HEK293 (cell line): ENCODE measurements around the gene ZFPL1.

Experiments used
- CTCF ChIA-PET: fragments of 350-600 bp; formaldehyde crosslinking; extraction: SDS; loops from one replicate; lab custom pipeline; 2021; ENCODE audit warnings: antibody characterized with exemption; lab: Yijun Ruan, JAX
- POLR2A ChIA-PET: fragments of 300-600 bp; formaldehyde crosslinking; extraction: SDS; loops from one replicate; lab custom pipeline; 2020; ENCODE audit warnings: antibody characterized with exemption, inconsistent platforms; lab: Yijun Ruan, JAX
- H3K27ac ChIP-seq: fragments of 200-500 bp; sonication (Bioruptor generic); 2 replicates; pipeline ENCODE4 v1.5.1; 2014; ENCODE audit warnings: low read depth, low read length, control low read depth, inconsistent platforms; ENCODE audit errors: extremely low read depth
- H3K36me3 ChIP-seq, 2 experiments: fragments of 200-500 bp in 1 of 2; sonication (Bioruptor generic) in 1 of 2; 1 replicate in 1 of 2; 2 replicates in 1 of 2; pipeline ENCODE4 v1.5.1; 2014 to 2017; ENCODE audit warnings: inconsistent platforms in 2 of 2, low read length in 2 of 2; ENCODE audit not compliant: control insufficient read depth in 2 of 2, insufficient read depth in 1 of 2
- H3K4me1 ChIP-seq: fragments of 200-500 bp; sonication (Bioruptor generic); 2 replicates; pipeline ENCODE4 v1.5.1; 2014; ENCODE audit warnings: mild to moderate bottlenecking, low read length, inconsistent platforms; ENCODE audit not compliant: control insufficient read depth, insufficient read depth
- H3K4me3 ChIP-seq: 2 replicates; pipeline ENCODE4 v1.5.1; 2011; ENCODE audit warnings: low read depth, mild to moderate bottlenecking, control low read depth, low read length, moderate library complexity
- H3K9me3 ChIP-seq: fragments of 200-500 bp; sonication (Bioruptor generic); 2 replicates; pipeline ENCODE4 v1.5.1; 2014; ENCODE audit warnings: low read depth, low read length, inconsistent platforms; ENCODE audit not compliant: control insufficient read depth, insufficient read depth
- BCL11A ChIP-seq: fragments of 450-650 bp; formaldehyde crosslinking; IDR thresholded peaks from 2 replicates; pipeline ENCODE4 v1.5.1; 2016; ENCODE audit warnings: low read depth, missing biosample characterization, missing genetic modification characterization
- GLIS1 ChIP-seq: fragments of 450-650 bp; formaldehyde crosslinking; IDR thresholded peaks from 2 replicates; pipeline ENCODE4 v1.5.1; 2016; ENCODE audit warnings: missing biosample characterization, missing genetic modification characterization
- HOXA7 ChIP-seq: sonication (generic); formaldehyde crosslinking; IDR thresholded peaks from 2 replicates; pipeline ENCODE4 v1.8.1; 2022; ENCODE audit warnings: missing genetic modification reagents, borderline replicate concordance
- KLF16 ChIP-seq: fragments of 450-650 bp; formaldehyde crosslinking; IDR thresholded peaks from 2 replicates; pipeline ENCODE4 v1.5.1; 2017; ENCODE audit warnings: missing biosample characterization, missing genetic modification characterization
- MYNN ChIP-seq: fragments of 450-650 bp; formaldehyde crosslinking; IDR thresholded peaks from 2 replicates; pipeline ENCODE4 v1.5.1; 2016; ENCODE audit warnings: missing biosample characterization, missing genetic modification characterization, borderline replicate concordance
- OSR2 ChIP-seq: fragments of 450-650 bp; formaldehyde crosslinking; IDR thresholded peaks from 2 replicates; pipeline ENCODE4 v1.5.1; 2016; ENCODE audit warnings: missing biosample characterization, missing genetic modification characterization
- TRIM28 ChIP-seq: IDR thresholded peaks from 2 replicates; pipeline ENCODE4 v1.6.1; 2011; ENCODE audit warnings: low read length, control low read depth, borderline replicate concordance
- ZBTB8A ChIP-seq: fragments of 450-650 bp; formaldehyde crosslinking; IDR thresholded peaks from 2 replicates; pipeline ENCODE4 v1.5.1; 2016; ENCODE audit warnings: missing biosample characterization, missing genetic modification characterization
- ZIC2 ChIP-seq: fragments of 450-650 bp; formaldehyde crosslinking; IDR thresholded peaks from 2 replicates; pipeline ENCODE4 v1.5.1; 2016; ENCODE audit warnings: missing biosample characterization, missing genetic modification characterization
- ZNF112 ChIP-seq: fragments of 450-650 bp; formaldehyde crosslinking; IDR thresholded peaks from 2 replicates; pipeline ENCODE4 v1.5.0; 2017; ENCODE audit warnings: missing biosample characterization, missing genetic modification characterization
- ZNF223 ChIP-seq: fragments of 450-650 bp; formaldehyde crosslinking; IDR thresholded peaks from 2 replicates; pipeline ENCODE4 v1.5.1; 2016; ENCODE audit warnings: missing biosample characterization, missing genetic modification characterization
- ZNF266 ChIP-seq: fragments of 450-650 bp; formaldehyde crosslinking; IDR thresholded peaks from 2 replicates; pipeline ENCODE4 v1.5.1; 2016; ENCODE audit warnings: missing biosample characterization, missing genetic modification characterization, low read depth
- ZNF544 ChIP-seq: fragments of 450-650 bp; formaldehyde crosslinking; IDR thresholded peaks from 2 replicates; pipeline ENCODE4 v1.5.0; 2017; ENCODE audit warnings: missing biosample characterization, missing genetic modification characterization
- ZNF585B ChIP-seq: fragments of 450-650 bp; formaldehyde crosslinking; IDR thresholded peaks from 2 replicates; pipeline ENCODE4 v1.5.1; 2016; ENCODE audit warnings: missing biosample characterization, missing genetic modification characterization
- ZNF596 ChIP-seq: fragments of 450-650 bp; IDR thresholded peaks from 2 replicates; pipeline ENCODE4 v1.5.0; 2018; ENCODE audit warnings: missing biosample characterization, mild to moderate bottlenecking, missing genetic modification characterization, moderate library complexity
- ZNF623 ChIP-seq: fragments of 450-650 bp; formaldehyde crosslinking; IDR thresholded peaks from 2 replicates; pipeline ENCODE4 v1.5.1; 2016; ENCODE audit warnings: missing biosample characterization, missing genetic modification characterization
- ZNF747 ChIP-seq: fragments of 450-650 bp; formaldehyde crosslinking; IDR thresholded peaks from 2 replicates; pipeline ENCODE4 v1.5.1; 2016; ENCODE audit warnings: missing biosample characterization, missing genetic modification characterization
- ZNF792 ChIP-seq: fragments of 450-650 bp; formaldehyde crosslinking; IDR thresholded peaks from 2 replicates; pipeline ENCODE4 v1.5.1; 2016; ENCODE audit warnings: missing biosample characterization, missing genetic modification characterization
- TF ChIP-seq, protein P1 (sequence below): fragments of 450-650 bp; formaldehyde crosslinking; IDR thresholded peaks from 2 replicates; pipeline ENCODE4 v1.5.1; 2016; ENCODE audit warnings: missing biosample characterization, missing genetic modification characterization

Gene ZFPL1

DNA sequence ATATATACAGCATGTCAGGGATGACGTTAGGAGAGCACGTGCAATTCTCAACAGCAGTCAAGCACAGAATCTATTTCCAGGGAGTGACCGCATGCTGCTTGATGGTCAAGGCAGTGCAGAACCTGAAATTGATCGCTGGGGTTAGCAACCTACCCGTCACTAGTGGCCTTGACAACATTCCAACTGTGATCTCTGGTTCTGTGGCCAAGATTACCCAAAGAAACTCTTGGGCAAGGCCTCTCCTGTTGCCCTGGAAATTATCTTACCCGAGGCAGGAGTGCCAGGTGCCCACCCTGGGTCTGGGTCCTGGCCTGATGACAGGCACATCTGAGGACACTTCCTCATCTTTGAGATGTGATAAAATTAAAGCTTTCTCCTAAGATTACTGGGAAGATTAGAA is 29.8 kb downstream of the ZFPL1 start (continued):
- no peak for TF ChIP-seq ZNF223 (tag by site-specific recombination)

DNA sequence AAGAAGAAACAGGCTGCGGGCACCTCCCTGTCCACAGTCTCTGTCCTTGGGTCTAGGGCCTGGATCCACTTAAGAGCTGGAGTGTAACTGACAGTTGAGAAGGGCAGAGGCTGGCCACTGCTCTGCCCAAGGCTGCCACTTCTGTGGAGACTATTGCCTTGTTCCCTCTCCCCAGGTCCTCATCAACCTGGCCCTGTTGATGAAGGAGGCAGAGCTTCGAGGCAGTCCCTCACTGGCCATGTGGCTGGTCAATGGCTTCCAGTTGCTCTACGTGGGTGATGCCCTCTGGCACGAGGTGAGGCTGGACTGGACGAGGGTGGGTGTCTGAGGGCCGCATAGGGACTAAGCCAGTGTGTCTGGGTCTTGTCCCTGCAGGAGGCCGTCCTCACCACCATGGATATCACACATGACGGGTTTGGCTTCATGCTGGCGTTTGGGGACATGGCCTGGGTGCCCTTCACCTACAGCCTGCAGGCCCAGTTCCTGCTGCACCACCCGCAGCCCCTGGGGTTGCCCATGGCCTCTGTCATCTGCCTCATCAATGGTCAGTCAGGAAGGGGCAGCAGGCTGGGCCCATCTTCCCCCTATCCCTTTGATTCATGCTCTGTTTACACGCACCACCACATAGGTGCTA is 30.6 kb downstream of the ZFPL1 start:
- Histone ChIP-seq H3K27ac (no peak overlapping the region), H3K4me1 (peaks cover 6% of the 10 kb centered on the region)

DNA sequence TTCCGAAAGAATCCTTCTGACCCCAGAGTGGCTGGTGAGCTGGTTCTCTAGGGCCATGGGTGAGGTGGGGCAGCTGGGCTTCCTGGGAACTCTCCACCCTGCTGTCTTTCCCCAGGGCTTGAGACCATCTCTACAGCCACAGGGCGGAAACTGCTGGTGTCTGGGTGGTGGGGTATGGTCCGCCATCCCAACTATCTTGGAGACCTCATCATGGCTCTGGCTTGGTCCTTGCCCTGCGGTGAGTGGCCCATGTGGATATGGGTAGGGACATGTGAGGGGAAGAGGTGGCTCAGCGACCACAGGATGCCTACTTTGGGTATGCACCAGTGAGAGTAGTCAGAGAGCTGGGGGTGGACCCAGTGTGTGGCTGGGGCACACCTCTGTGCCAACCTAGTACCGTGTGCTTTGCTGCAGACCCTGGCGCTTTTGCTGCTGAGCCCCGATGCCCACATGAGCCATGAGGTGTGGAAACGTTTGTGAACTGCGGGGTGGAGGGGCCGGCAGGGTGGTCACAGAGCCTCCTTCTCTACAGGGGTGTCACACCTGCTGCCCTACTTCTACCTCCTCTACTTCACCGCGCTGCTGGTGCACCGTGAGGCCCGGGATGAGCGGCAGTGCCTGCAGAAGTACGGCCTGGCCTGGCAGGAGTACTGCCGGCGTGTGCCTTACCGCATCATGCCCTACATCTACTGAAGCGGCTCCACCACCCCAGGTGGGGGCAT is 31.5 kb downstream of the ZFPL1 start:
- peaks cover 3 to 52% of the 10 kb centered on the region in 2 experiments; a peak in 2 of 3 replicates for H3K36me3 ChIP-seq
- H3K9me3 ChIP-seq: no peaks in the 10 kb centered on the region
- peaks cover 6% of the 10 kb centered on the region for H3K4me1 ChIP-seq
- ChIA-PET POLR2A (interaction anchor here (1.1 to 1.7 kb wide), 3 partner anchors 18 to 90 kb away, joined by 3 read pairs; no protein-coding TSS in a partner anchor), CTCF (interaction anchor here (0.9 to 2.9 kb wide), 3 partner anchors 16 to 269 kb away, joined by 3 to 11 read pairs (median 4); no protein-coding TSS in a partner anchor)
- H3K4me3 ChIP-seq: no peak overlapping the region
- TF ChIP-seq, protein P1, sequence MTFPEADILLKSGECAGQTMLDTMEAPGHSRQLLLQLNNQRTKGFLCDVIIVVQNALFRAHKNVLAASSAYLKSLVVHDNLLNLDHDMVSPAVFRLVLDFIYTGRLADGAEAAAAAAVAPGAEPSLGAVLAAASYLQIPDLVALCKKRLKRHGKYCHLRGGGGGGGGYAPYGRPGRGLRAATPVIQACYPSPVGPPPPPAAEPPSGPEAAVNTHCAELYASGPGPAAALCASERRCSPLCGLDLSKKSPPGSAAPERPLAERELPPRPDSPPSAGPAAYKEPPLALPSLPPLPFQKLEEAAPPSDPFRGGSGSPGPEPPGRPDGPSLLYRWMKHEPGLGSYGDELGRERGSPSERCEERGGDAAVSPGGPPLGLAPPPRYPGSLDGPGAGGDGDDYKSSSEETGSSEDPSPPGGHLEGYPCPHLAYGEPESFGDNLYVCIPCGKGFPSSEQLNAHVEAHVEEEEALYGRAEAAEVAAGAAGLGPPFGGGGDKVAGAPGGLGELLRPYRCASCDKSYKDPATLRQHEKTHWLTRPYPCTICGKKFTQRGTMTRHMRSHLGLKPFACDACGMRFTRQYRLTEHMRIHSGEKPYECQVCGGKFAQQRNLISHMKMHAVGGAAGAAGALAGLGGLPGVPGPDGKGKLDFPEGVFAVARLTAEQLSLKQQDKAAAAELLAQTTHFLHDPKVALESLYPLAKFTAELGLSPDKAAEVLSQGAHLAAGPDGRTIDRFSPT (tag by site-specific recombination): 0 out of 2 replicates have a peak, but pooled peaks have one; percentile 24
- TF ChIP-seq ZNF623 (tag by site-specific recombination): no peak
- H3K27ac ChIP-seq: no peak overlapping the region

More for the DNA sequence above, 30.6 kb downstream of the ZFPL1 start:
- H3K4me3 ChIP-seq: no peak overlapping the region
- H3K36me3 ChIP-seq: peaks cover 3 to 46% of the 10 kb centered on the region in 2 experiments; a peak in 2 of 3 replicates
- TF ChIP-seq ZBTB8A (tag by site-specific recombination): no peak
- TF ChIP-seq TRIM28: no peak
- no peak for TF ChIP-seq ZNF596
- TF ChIP-seq GLIS1 (tag by site-specific recombination): no peak
- no peak for TF ChIP-seq KLF16 (tag by site-specific recombination)
- no peak for TF ChIP-seq BCL11A (tag by site-specific recombination)
- TF ChIP-seq ZIC2 (tag by site-specific recombination): no peak
- TF ChIP-seq ZNF792 (tag by site-specific recombination): no peak
- TF ChIP-seq ZNF585B: no peak
- no peak for TF ChIP-seq OSR2
- no peak for TF ChIP-seq MYNN (tag by site-specific recombination)
- no peak for TF ChIP-seq ZNF112 (tag by site-specific recombination)
- no peak for TF ChIP-seq ZNF266 (tag by site-specific recombination)
- no peak for TF ChIP-seq ZNF544
- no peak for TF ChIP-seq HOXA7 (CRISPR knock-in tag)
- no peak for TF ChIP-seq ZNF747
- ChIA-PET POLR2A (interaction anchor here (1.7 to 5.0 kb wide), 3 partner anchors 7 to 74 kb away, joined by 3 to 57 read pairs (median 24); partner anchors contain the start of genes FAU, MRPL49 and VPS51), CTCF (interaction anchor here (0.9 to 4.8 kb wide), 2 partner anchors 14 to 267 kb away, joined by 3 to 110 read pairs; partner anchors contain the start of gene VPS51)
- H3K9me3 ChIP-seq: no peaks in the 10 kb centered on the region
